Measurements from ENCODE around the gene ZNF207.
A peak's percentile ranks its signal among the peaks of the same experiment; 100 is the strongest.
"Not testable (repeated sequence)": the region's sequence is repeated elsewhere in the genome, so short reads cannot be mapped to it uniquely, and the experiment has no call there.

ZNF207 gene

GRCh38 chr17:32349854-32350665 lies at the start of gene ZNF207:
TSS of gene ZNF207 (plus strand) at chr17:32350157. CDS start at chr17:32350286, 129 bp downstream.
- DNase-seq, result peak; percentile 98

DNA sequence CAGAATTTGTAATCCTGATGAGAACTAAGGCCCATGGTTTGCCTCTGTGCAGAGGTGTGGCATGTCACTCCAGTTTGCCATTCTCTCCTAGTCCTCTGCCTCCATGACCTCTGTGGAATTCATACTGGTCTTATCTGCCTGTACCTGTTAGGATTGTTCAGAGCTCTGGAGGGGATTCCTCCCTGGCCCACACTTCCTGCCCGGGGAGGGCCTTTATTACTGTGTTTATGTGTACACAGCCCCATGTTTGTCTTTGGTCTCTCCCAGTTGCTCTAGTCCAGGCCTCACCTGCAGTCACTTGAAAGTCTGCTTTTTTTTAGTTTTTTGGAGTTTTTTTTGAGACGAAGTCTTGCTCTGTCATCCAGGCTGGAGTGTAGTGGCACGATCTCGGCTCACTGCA lies 47.9 kb upstream of the ZNF207 start:
- DNase-seq, result no peak

- no peak for DNase-seq
Observed at GRCh38 chr17:32302860-32303649, 46.9 kb upstream of the ZNF207 start.

DNA sequence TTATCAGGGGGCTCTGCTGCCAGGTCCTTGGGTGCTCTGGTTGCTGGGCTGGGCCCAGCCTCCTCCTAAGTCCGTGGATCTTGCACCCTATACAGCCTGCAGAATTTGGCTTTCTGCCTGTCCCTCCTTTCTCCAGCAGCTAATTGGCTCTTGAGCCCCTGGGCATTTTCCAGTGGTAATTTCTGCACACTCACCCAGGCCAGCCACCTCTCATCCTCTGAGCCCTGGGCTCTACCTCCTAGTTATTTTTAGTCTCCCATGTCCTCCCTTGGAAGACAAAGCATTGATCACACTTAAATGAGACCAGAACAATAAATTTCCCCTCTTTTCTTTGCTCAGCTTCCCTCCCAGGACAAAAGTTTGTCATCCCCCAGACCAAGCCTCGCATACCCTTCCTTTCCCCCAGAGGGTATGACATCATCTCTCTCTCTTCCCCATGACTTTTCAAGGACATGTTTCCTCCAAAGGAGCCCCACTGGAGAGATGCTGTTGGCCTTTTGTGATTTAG lies 46.1 kb upstream of the ZNF207 start:
- DNase-seq, result peak; percentile 14

- no peak for DNase-seq
Observed at GRCh38 chr17:32305049-32305448, 44.9 kb upstream of the ZNF207 start.

- no peak for DNase-seq
Observed at GRCh38 chr17:32307658-32308057, 42.3 kb upstream of the ZNF207 start.

DNA sequence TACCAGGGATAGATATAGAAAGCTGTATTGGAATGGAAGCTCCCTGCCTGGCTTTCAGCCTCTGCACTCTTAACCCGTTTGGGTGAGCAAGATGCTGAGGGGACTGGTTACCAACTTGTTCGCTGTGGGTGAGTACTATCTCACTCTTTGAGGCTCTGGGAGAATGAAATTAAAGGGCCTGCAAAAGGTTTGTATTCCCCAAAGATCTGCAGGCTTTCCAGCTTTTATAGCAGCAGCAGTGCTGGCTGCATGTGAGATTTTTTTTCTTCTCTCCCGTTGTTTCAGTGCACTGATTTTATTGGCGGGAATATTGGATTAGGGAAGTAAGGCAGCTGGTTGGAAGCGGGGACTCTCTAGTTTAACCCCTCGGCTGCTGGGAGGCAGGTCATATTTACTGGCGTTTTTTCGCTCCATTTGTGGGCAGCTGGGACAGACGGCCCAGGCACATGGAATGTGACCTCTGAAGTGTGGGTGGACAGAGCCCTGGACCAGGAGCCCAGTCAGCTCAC lies 38.9 kb upstream of the ZNF207 start:
- DNase-seq, result no peak

- no peak for DNase-seq
Observed at GRCh38 chr17:32314636-32315035, 35.3 kb upstream of the ZNF207 start.

DNA sequence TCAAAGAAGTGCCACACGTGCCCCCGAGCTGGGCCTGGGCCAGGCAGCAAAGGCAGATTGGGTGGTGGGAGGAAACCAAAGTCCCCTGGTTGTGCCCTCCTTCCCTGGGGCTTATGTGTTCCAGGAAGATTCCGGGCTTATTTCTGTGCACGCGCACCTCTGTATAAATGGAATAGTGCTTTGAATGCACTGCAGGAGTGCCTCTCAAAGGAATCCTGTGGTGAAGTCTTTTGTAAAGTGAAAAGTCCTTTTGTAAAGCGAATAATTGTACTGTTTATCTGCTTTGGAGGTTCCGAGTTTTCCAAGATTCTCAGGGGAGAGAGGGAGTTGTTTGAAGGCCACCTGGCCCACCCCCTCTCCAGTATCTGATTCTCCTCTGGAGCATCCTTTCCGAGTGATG lies 34.8 kb upstream of the ZNF207 start:
- no peak for DNase-seq

GRCh38 chr17:32316653-32317052 lies 33.3 kb upstream of the ZNF207 start:
- DNase-seq, result not testable (repeated sequence)

DNA sequence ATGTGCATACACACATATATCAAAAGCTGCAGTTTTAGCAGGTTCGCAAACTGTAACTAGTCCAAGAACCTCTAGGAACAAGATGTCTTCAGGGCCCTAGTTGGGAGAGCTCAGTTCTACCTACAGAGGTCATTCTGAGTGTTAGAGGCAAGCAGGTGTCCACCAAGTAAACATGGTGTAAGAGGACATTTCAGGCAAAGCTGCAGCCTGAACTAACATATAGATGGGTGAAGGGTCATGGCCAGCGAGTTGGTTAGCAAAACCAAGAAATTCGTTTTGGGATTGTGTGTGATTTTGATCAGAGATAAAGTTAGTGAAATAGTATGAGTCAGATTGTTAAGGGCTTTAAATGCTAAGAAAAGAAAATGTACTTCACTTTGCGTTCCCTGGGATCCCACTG lies 32.6 kb upstream of the ZNF207 start:
- no peak for DNase-seq

DNA sequence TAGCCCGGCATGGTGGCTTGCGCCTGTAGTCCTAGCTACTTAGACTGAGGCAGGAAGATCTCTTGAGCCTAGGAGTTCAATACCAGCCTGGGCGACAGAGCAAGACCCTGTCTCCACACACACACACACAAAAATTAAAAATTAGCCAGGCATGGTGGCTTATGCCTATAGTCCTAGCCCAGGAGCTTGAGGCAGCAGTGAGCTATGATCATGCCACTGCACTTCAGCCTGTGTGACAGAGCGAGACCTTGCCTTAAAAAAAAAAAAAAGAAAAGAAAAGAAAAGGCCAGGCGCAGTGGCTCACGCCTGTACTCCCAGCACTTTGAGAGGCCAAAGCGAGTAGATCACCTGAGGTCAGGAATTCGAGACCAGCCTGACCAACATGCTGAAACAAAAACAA lies 31.9 kb upstream of the ZNF207 start:
- DNase-seq, result no peak

GRCh38 chr17:32319548-32319905 lies 30.4 kb upstream of the ZNF207 start:
- peak; percentile 14 for DNase-seq

GRCh38 chr17:32320080-32320479 lies 29.9 kb upstream of the ZNF207 start:
- DNase-seq, result not testable (repeated sequence)

DNA sequence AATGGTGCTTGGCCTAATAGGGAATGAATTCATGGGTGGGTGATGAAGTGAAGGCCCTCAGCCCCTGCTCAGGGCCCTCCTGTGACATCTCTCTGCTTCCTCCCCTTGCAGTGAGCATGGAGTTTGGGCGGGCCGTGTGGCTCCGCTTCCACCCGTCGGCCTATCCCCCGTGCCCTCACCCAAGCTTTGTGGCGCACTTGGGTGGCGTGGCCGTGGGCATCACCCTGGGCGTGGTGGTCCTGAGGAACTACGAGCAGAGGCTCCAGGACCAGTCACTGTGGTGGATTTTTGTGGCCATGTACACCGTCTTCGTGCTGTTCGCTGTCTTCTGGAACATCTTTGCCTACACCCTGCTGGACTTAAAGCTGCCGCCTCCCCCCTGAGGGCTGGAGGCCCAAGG lies 29.1 kb upstream of the ZNF207 start:
- no peak for DNase-seq

- DNase-seq, result no peak
Observed at GRCh38 chr17:32323046-32323445, 26.9 kb upstream of the ZNF207 start.

GRCh38 chr17:32323811-32324491 lies 26.0 kb upstream of the ZNF207 start:
- DNase-seq, result no peak

DNA sequence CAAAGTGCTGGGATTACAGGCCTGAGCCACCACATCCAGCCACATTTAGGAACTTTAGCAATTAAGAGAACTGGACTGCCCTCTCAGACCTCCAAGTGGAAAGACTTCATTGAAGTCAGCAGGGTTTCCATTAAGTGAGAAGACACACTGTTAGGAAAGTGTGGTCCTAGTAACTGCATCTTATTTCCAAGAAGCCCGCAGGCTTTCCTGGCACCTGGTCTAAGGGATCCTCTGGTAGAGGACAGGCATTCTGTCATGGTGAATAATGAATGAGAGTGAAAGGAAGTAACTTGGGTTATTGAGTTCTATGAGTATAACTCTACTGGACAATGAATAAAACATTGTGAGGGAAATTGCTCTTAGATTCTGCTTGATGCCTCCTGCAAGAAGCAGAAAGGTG lies 22.0 kb upstream of the ZNF207 start:
- DNase-seq, result no peak

DNA sequence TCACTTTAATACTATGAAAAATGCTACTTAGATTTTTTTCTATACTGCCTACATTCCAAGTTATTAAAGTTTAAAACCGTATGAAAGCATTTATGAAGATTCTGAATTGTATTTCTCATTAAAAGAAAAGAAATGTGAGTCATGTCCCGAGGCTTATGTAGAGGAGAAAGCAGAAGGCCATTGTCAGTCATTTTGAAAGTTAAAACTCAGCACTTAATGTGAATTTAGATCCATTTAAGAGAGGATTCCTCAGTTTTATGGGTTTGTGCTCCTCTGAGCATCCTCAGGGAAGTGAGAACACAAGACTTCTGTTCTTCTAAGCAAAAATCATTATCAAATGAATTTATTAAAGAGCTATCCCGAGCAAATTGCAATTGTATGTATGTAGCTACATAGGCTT lies 19.8 kb upstream of the ZNF207 start:
- DNase-seq, result no peak

DNA sequence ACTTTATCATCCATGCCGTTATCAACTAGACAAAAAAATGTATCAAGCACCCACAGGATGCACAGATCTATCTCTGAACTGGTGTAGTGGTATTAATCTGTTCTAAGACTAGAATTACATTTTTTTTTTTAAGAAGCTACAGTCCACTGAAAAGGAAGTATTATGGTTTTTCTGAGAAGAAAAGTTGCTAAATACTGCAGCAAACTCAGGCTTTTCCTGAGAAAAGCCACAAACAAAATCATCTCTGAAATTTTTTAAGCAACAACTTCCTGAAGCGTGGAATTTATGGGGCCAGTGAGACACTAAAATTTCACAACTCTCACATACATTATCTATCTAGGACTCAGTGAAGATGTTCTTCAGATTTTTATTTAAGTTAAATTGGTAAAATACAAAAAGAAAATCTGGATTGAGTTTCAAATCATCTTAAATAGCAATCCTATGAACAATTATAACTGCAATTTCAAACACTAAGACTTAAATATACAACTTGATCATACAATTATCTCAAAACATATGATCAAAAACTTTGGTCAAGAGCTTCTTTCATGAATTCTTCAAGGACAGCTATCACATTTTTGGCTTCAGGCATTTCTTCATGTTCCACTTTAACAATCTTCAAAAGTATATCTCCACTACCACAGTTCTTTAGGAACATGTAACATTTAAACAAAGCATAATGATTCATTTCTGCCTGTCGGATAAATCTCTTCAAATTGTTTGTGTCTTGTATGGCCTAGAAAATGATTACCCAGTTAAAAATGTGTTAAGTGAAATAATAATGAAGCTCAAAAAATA lies 18.5 kb upstream of the ZNF207 start:
- no peak for DNase-seq

DNA sequence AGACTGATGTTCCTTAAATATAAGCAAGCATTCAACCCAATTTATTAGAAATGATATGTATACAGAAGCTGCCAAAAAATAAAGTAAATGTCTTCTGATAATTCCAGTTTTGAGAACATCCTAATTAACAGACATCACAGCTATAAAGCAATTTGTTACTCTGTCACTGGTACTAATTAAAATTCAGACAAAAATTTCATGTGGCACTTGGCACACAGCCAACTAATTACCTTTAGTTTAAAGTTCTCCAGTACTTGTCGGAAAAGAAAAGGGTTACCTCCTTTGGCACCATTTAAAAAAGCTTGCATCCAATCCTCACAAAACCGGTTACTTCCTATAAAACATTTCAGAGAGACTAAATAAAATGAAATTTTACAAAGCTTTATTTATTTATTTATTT lies 16.8 kb upstream of the ZNF207 start:
- DNase-seq, result no peak

- DNase-seq, result no peak
Observed at GRCh38 chr17:32335046-32335445, 14.9 kb upstream of the ZNF207 start.

Data from NCI-H1105 (cell line).